Measurements from ENCODE around the gene GFOD1. TPM values are rescaled to one million over a fixed set of nuclear protein-coding genes. Genes with fewer than 3 reads are reported as not detected.

GFOD1 gene
- total RNA-seq, 4 donors from 2014 or later, result 16.1 to 30.7 (median 22.9) TPM

GRCh38 chr6:13319891-13320564, 167.4 kb downstream of the GFOD1 start:
- peaks cover 5 to 100% (median 29%) of the 10 kb centered on the region in 3 donors for H3K36me3 ChIP-seq
- TF ChIP-seq POLR2A (IDR thresholded peaks at IDR 0.05) (no peak), CTCF (IDR thresholded peaks at IDR 0.05) (no peak)
- no peaks in the 10 kb centered on the region for H3K9me3 ChIP-seq
- intact Hi-C loops (cut with DNase I), result no loop called here
- DNase-seq, result no peak
- no peaks in the 10 kb centered on the region for H3K27me3 ChIP-seq
- H3K27ac ChIP-seq, result no peak overlapping the region
- H3K4me1 ChIP-seq, result no peaks in the 10 kb centered on the region
- 91 to 93% methylated on average over 5 of the region's 5 CpGs for WGBS, 2 donors
- no peak overlapping the region for H3K4me3 ChIP-seq

GRCh38 chr6:13318821-13319220, 168.6 kb downstream of the GFOD1 start:
- intact Hi-C loops (cut with DNase I), result no loop called here
- Histone ChIP-seq H3K4me1 (no peaks in the 10 kb centered on the region), H3K27ac (no peak overlapping the region), H3K4me3 (no peak overlapping the region), H3K9me3 (no peaks in the 10 kb centered on the region), H3K36me3 (peaks cover 5 to 100% (median 27%) of the 10 kb centered on the region in 3 donors), H3K27me3 (no peaks in the 10 kb centered on the region)
- TF ChIP-seq POLR2A (IDR thresholded peaks at IDR 0.05), result no peak
- 89% methylated on average over 2 of the region's 2 CpGs for WGBS, 2 donors
- DNase-seq, result no peak

- TF ChIP-seq POLR2A (IDR thresholded peaks at IDR 0.05), result no peak
- no peak for TF ChIP-seq CTCF (IDR thresholded peaks at IDR 0.05)
- Histone ChIP-seq H3K27ac (no peak overlapping the region), H3K4me3 (no peak overlapping the region), H3K4me1 (no peaks in the 10 kb centered on the region), H3K27me3 (no peaks in the 10 kb centered on the region), H3K9me3 (no peaks in the 10 kb centered on the region), H3K36me3 (peaks cover 5 to 100% (median 23%) of the 10 kb centered on the region in 3 donors)
- no peak for DNase-seq
- WGBS, 2 donors, result 90 to 93% methylated on average over 5 of the region's 5 CpGs
- intact Hi-C loops (cut with DNase I), result no loop called here
Measured at GRCh38 chr6:13315896-13316295, 171.5 kb downstream of the GFOD1 start.

GRCh38 chr6:13314806-13315205, 172.6 kb downstream of the GFOD1 start:
- Histone ChIP-seq H3K9me3 (no peaks in the 10 kb centered on the region), H3K4me1 (no peaks in the 10 kb centered on the region), H3K36me3 (peaks cover 5 to 100% (median 20%) of the 10 kb centered on the region in 3 donors), H3K4me3 (no peak overlapping the region), H3K27ac (no peak overlapping the region), H3K27me3 (no peaks in the 10 kb centered on the region)
- intact Hi-C loops (cut with DNase I), result no loop called here
- no peak for DNase-seq
- TF ChIP-seq POLR2A (IDR thresholded peaks at IDR 0.05) (no peak), CTCF (IDR thresholded peaks at IDR 0.05) (no peak)

GRCh38 chr6:13311155-13311554, 176.2 kb downstream of the GFOD1 start:
- no peak overlapping the region for H3K27ac ChIP-seq

More at GRCh38 chr6:13311155-13311554, 176.2 kb downstream of the GFOD1 start:
- Histone ChIP-seq H3K27me3 (no peaks in the 10 kb centered on the region), H3K36me3 (peaks cover 4 to 81% (median 5%) of the 10 kb centered on the region in 3 donors), H3K4me1 (peaks cover 0 to 13% (median 5%) of the 10 kb centered on the region in 3 donors), H3K4me3 (no peak overlapping the region), H3K9me3 (no peaks in the 10 kb centered on the region)
- DNase-seq, result no peak
- intact Hi-C loops (cut with DNase I), result no loop called here
- no peak for TF ChIP-seq CTCF (IDR thresholded peaks at IDR 0.05)
- no peak for TF ChIP-seq POLR2A (IDR thresholded peaks at IDR 0.05)
- WGBS, 2 donors, result 23 to 88% methylated on average over 1 of the region's 1 CpG

Measured in esophagus squamous epithelium (tissue), 5 donors.